Panc1 (cell line): ENCODE data around the gene ABCG1.

Source experiments
- CTCF ChIP-seq: fragments of 450-650 bp; IDR thresholded peaks from 2 replicates; pipeline ENCODE4 v1.5.1; 2017; ENCODE audit warnings: mild to moderate bottlenecking
- POLR2AphosphoS5 ChIP-seq: IDR thresholded peaks from 2 replicates; pipeline ENCODE4 v1.6.1; 2012; ENCODE audit warnings: mild to moderate bottlenecking, low read depth, low read length, moderate library complexity
- REST ChIP-seq, 2 experiments: IDR thresholded peaks; 2 replicates each; pipeline ENCODE4 v1.6.1; 2011 to 2012; ENCODE audit warnings: low read depth in 2 of 2, control low read depth in 1 of 2, low read length in 1 of 2, mild to moderate bottlenecking in 1 of 2, moderate library complexity in 1 of 2; ENCODE audit not compliant: insufficient read depth in 1 of 2

- TF ChIP-seq POLR2AphosphoS5: no peak
- TF ChIP-seq CTCF: no peak
- TF ChIP-seq REST (IDR thresholded peaks at IDR 0.05; ENCODE audit: insufficient read depth in 1 of 2, low read depth in 2 of 2, low read length in 1 of 2): no peak
Observed at GRCh38 chr21:42188663-42189062, 30.3 kb upstream of the ABCG1 start.
